Stimulated activated CD4-positive, alpha-beta T cell treated with anti-CD3 and anti-CD28 coated beads, Interleukin-1b, Interleukin-23, amount 100 ng/mL, for 24 hours (primary cell): Measurements from ENCODE around the gene PAX7.
"Not testable (repeated sequence)": the region's sequence is repeated elsewhere in the genome, so short reads cannot be mapped to it uniquely, and the experiment has no call there.

Experiments used
- DNase-seq, 4 experiments: peaks; one replicate each; pipeline ENCODE4 v3.0.0-alpha.2; 2020; ENCODE audit warnings: low read depth in 4 of 4, low spot score in 1 of 4

The PAX7 gene

GRCh38 chr1:18630511-18631495 is at the start of gene PAX7:
TSS of gene PAX7 (plus strand) at chr1:18630846. CDS start at chr1:18631604, 758 bp downstream.
- no peak for DNase-seq

- peak in 3 of 4 experiments; percentile 3 to 30 (median 16) for DNase-seq
These were observed 49.2 kb upstream of the PAX7 start for GRCh38 chr1:18581420-18581880.

GRCh38 chr1:18582890-18583289 is 47.8 kb upstream of the PAX7 start:
- DNase-seq = no peak

GRCh38 chr1:18583326-18583941 is 47.2 kb upstream of the PAX7 start:
- DNase-seq = no peak

- not testable (repeated sequence) for DNase-seq
These were observed 44.6 kb upstream of the PAX7 start for GRCh38 chr1:18586016-18586415.

- DNase-seq = no peak
These were observed 42.6 kb upstream of the PAX7 start for GRCh38 chr1:18588093-18588492.

GRCh38 chr1:18592368-18592767 is 38.3 kb upstream of the PAX7 start:
- DNase-seq = no peak

- DNase-seq = peak; percentile 26 to 47 (median 36)
These were observed 33.2 kb upstream of the PAX7 start for GRCh38 chr1:18597160-18598042.

GRCh38 chr1:18599086-18599485 is 31.6 kb upstream of the PAX7 start:
- no peak for DNase-seq

GRCh38 chr1:18599704-18600103 is 30.9 kb upstream of the PAX7 start:
- no peak for DNase-seq

- DNase-seq = no peak
These were observed 28.0 kb upstream of the PAX7 start for GRCh38 chr1:18602533-18603211.

GRCh38 chr1:18603212-18603852 is 27.3 kb upstream of the PAX7 start:
- no peak for DNase-seq

GRCh38 chr1:18606443-18607288 is 24.0 kb upstream of the PAX7 start:
- no peak for DNase-seq

- DNase-seq = no peak
These were observed 23.3 kb upstream of the PAX7 start for GRCh38 chr1:18607289-18607760.

- no peak for DNase-seq
These were observed 22.1 kb upstream of the PAX7 start for GRCh38 chr1:18608534-18608933.

GRCh38 chr1:18611311-18611710 is 19.3 kb upstream of the PAX7 start:
- no peak for DNase-seq

GRCh38 chr1:18612073-18612472 is 18.6 kb upstream of the PAX7 start:
- no peak for DNase-seq

- DNase-seq = no peak
These were observed 16.4 kb upstream of the PAX7 start for GRCh38 chr1:18614069-18614735.
